ENCODE measurements around the gene TSPO. TPM values are rescaled to one million over a fixed set of nuclear protein-coding genes. Genes with fewer than 3 reads are reported as not detected.

TSPO gene
- total and polyA plus RNA-seq, 2 of the 8 experiments (the other 6 are each of a cell fraction or from before 2014, with no cell fraction given), result 19.9 to 51.5 TPM

- TF ChIP-seq CHD7 (IDR thresholded peaks at IDR 0.05; ENCODE audit: insufficient replicate concordance, low read length) (no peak), JUN (IDR thresholded peaks at IDR 0.05; ENCODE audit: low read depth, low read length) (no peak), USF2 (IDR thresholded peaks at IDR 0.05; ENCODE audit: low read length) (no peak)
Measured at GRCh38 chr22:43209523-43209890, 58.1 kb downstream of the TSPO start (continued).

Measured in H1 (cell line).